HG03469 (cell line): ENCODE data around the gene ZDHHC7.

Experiments
- ATAC-seq: cut with Tn5 transposase; IDR thresholded peaks from one replicate; pipeline ENCODE4 v1.9.1; 2021; ENCODE audit warnings: mild to moderate bottlenecking, moderate library complexity, moderate number of reproducible peaks; ENCODE audit not compliant: unreplicated experiment

ZDHHC7 gene

DNA sequence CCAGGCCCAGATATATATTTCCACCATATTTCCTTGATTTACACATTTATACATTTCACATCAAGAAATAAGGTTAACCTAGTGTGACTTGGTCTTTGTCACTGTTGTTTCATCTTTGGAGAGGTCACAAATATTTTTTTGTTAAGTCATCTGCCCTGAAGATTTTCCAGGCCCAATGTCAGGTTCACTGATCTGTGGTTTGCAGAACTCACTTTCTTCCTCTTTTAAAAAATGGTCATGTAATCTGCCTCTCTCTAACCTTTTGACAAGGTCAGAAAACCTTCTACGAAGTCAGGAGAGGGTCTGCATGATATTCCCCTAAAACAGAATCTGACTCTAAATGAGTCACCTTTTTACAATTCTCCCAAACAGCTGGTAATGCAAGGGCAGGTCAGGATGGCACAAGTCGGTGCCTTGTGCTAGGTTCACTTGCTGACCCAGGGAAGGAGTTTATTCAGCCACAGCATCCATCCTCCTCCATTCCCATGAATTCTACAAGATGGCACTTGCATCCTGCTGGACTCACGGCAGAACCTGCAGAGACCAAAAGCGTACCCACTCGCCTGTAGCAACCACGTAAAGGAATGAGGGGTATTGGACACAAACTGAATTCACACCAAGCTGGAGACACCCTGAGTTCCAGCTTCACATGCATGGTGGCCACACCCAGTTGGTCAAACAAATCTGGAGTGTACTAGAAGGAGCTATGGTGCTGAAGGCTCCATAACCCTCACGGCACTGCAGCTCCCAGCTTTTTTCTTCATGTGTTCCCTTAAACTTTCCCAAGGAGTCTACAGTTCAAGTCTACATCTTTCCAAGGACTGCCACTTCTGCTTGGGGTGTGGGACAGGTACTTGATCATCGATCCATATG is 14.7 kb upstream of the ZDHHC7 start:
- no peak for ATAC-seq

DNA sequence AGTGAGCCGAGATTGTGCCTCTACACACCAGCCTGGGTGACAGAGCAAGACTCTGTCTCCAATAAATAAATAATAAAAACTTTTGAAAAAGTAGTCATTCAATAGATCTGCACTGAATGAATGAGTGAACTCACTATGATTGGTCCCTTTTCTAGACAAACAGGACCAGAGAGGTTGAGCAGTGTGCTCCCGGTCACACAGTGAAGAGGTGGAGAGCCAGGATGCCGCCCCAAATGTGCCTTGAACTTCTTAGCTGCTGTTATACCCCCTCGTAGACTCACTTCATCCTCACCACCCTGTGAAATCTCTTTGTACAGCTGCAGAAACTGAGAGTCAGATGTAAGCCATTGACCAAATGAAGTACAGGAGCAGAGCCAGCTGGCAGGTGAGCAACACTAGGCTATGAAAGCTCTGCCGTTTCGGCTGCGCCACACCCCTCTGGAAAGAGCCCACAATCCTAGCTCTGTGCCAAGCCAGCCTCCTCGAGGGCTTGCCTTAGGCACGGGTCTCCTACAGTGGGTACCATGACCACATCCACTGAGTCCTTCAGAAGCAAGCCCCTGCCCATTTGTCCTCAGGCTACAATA is 8.4 kb upstream of the ZDHHC7 start:
- ATAC-seq = no peak

DNA sequence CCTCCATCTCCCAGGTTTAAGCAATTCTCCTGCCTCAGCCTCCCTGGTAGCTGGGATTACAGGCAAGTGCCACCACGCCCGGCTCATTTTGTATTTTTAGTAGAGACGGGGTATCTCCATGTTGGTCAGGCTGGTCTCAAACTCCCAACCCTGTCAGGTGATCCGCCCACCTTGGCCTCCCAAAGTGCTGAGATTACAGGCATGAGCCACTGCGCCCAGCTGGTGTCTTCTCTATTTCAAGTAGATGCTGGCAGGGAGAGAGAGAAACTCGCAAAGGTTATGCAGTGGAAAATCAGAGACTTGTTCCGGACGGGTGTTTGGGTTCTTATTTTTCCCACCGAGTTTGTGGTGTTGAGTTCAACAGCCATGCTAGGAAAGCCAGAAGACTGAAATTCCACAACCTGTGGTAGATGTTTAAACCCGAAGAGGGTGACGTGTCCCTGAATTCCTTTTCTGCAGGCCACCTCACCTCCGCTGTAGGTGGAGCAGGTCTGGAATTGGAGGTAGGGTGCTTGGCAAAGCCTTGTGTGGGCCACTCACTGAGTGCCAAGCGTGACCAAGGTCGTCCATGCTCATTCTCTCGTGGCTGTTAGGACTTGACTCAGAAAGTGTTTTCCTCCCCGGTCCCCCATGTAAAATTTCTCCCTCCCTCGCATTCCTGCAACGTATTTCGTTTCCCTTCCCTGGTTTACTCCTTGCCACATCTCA is 7.3 kb upstream of the ZDHHC7 start:
- ATAC-seq = no peak

DNA sequence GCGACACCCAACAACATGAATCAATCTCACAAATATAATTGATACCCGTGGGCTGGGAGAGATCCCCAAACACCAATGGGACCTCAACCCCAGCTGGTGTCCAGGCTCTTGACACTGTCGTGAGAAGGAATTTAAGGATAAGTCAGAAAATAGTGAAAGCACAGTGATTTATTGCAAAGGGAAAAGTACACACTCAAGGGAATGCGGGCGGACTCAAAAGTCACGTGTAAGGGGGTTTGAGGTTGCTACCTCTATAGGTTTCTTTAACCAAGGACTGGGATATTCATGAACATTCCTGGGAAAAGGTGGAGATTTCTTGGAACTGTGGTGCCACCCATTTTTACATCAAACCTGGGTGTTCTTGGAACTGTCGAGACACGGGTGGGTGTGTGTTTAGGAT is 6.3 kb upstream of the ZDHHC7 start:
- ATAC-seq = no peak

DNA sequence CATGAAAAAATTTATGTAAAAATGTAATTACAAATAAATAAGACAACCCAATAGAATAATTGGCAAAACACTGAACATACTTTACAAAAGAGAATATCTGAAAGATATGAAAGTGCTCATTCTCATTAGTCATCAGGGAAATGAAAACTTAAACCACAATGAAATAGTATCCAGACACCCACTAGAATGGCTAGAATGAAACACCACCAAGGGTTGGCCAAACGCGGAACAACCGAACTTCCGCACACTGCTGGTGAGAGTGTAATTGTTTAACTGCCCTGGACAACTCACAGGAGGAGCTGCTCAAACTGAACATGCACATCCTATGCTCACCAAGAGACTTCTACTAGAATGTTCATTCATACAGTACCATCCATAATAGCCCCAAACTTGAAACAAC is 5.8 kb upstream of the ZDHHC7 start:
- no peak for ATAC-seq

DNA sequence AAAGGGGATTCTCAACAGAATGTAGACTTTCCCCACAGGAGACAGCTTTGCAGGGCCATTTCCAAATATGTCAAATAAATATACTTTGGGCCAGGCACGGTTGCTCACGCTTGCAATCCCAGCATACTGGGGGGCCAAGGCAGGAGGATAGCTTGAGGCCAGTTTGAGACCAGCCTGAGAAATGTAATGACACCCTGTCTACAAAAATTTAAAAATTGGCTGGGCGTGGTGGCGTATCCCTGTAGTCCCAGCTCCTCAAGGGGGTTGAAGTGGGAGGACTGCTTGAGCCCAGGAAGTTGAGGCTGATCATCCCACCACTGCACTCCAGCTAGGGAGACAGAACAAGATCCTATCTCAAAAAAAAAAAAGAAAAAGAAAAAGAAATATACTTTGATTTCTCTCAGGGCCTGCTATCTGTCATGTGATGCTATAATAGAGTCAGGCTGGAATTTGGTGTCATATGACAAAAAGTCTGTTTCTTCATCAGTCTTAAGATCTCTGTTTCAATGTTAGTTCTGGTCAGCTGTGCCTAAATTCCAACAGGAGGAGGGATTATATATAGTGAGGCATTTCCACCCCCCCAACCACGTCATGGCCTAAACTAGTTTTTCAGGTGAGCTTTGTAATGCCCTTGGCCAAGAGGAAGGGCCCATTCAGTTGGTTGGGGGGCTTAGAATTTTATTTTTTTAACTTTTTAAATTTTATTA is 4.3 kb upstream of the ZDHHC7 start:
- no peak for ATAC-seq

DNA sequence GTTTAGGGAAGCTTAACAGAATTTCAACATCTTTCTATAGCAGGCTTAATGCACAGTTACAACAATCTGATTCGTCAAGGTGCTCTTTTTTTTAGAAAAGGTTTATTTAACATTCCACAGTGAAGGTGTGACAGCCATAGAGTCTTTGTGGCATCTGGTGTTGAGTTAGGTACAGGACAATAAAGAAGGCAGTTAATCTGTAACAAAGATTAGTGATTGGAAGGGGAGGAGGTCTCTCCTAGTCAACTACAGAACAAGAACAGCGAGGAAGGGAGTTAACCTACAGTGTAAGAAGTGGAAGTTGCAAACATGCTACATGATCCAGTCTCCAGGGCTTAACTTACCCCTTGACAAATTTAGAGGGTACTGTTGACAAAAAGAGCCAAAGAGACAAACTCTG is 3.0 kb upstream of the ZDHHC7 start:
- no peak for ATAC-seq

DNA sequence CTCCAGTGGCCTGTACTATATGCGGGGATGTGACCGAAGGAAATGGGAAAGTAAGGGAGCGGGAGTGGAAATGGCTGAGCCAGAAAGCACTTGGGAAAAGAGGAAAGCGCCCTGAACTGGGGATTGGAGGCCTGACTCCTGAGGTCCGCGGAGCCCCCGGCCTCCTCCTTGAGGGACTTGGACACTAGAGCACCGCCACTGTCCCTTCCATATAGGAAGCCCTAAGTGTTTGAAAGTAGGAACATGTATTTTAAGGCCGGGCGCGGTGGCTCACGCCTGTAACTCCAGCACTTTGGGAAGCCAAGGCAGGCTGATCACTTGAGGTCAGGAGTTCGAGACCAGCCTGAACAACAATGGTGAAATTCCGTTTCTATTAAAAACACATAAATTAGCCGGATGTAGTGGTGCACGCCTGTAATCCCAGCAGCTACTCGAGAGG is 530 bp upstream of the ZDHHC7 start:
- ATAC-seq = no peak

DNA sequence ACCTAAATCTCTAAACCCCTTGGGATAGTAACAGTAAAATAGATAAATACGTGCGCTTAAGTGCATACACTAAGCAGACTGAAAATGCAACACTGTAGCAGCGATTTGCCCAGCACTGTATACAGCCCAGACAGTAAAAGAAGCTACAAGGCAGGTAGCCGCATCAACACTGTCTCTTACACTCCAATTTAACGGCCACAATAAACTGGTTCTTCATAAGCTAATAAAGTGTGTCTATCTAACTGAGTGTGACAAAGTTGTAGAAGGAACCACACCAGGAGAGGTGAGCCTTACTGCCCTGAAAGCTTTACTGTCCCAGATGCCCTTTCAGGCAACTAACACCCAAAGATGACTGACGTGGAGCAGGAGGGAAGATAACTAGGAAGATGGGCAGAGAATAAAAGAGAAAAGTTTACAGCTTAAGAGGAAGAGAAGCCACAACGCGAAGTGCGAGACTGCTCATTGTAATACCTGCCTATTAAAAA is 847 bp downstream of the ZDHHC7 start:
- no peak for ATAC-seq

DNA sequence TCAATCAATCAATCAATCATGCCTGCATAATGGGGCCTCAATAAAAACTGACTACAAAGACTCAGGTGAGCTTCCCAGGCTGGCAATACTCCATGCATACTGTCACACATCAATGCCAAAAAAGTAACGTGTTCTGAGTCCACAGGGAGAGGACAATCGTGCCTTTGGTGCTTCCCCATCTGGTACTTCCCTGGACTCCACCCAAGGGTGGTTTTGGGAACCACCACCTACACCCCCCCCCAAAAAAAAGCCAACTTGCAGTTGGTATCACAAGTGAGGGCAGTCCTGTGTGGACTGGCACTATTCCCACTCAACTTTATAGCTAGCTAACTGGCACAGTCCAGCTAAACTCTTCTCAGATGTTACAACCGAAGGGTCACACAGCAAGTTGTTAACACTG is 3.1 kb downstream of the ZDHHC7 start:
- ATAC-seq = no peak

DNA sequence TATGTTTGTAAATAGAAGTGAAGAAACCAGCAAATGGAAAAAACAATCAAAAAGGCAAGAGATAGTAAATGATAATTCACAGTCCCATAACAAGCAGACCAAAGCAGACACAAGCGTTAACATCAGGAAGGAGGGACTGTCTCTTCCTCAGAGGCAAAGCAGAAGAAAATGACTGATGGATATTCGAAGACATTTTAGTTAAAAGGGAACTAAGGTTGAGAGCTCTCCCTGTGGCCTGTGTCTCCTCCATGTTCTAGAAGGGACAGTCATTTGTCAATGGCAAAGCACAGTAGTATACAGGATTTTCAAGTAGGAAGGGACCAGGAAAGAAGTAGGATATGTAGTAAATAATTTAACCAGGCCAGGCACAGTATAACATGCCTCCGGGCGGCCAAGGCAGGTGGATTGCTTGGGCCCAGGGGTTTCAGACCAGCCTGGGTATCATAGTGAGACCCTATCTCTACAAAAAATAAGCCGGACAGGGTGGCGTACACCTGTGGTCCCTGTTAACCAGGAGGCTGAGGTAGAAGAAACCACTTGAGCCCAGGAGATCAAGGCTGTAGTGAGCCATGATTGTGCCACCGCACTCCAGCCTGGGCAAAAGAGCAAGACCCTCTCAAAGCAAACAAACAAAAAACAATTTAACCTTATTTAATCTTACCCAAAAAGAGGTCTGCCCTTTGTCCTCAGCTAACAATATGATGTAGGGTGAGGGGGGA is 3.7 kb downstream of the ZDHHC7 start:
- ATAC-seq = no peak

DNA sequence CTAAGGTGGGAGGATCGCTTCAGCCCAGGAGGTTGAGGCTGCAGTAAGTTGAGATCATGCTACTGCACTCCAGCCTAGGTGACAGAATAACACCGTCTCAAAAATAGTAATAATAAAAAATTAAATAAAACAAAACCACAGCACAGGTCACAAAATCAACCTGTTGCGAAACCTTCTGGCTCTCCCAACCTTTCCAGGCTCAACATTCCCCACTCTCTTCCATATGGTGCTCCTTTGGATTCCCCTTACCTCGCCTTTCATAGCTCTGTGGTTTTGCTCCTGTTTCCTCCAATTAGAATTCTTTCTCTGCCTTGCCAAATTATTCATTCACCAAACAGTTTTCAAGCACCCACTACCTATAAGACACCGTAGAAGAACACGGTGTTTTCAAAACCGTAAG is 4.7 kb downstream of the ZDHHC7 start:
- ATAC-seq = no peak

DNA sequence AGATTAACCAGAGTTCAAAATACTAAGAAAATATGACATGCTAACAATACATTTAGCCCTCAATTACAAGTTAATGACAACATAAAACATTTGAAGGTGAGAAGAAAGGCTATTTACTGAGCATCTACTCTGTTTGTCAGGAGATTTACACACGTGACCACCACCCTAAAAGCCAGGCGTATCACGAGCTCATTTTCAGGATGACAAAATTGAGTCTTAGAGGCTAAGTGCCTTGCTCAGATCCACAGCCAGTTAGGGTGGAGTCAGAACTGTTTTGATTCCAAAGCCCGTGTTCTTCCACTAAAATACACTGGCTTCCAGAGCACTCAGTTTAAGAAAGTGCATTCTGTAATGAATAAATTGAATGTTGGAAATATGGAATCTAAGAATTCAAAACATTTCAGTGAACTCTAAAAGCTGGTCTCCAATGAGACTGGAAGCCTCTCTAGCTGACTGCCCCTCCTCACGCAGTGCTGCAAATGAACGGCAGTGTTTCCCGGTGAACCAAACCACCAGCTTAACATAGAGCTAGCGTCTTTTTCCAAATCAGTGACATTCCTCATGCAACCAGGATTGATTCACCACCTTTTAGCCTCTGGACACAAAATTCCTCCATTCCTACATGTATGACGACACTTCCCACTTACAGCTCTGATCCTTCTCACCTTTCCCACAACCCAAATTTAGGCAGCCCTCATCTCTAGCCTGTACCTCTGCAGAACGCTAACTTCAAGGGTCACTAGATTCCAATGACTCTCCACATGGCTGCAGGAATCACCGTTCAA is 5.9 kb downstream of the ZDHHC7 start:
- ATAC-seq = no peak

DNA sequence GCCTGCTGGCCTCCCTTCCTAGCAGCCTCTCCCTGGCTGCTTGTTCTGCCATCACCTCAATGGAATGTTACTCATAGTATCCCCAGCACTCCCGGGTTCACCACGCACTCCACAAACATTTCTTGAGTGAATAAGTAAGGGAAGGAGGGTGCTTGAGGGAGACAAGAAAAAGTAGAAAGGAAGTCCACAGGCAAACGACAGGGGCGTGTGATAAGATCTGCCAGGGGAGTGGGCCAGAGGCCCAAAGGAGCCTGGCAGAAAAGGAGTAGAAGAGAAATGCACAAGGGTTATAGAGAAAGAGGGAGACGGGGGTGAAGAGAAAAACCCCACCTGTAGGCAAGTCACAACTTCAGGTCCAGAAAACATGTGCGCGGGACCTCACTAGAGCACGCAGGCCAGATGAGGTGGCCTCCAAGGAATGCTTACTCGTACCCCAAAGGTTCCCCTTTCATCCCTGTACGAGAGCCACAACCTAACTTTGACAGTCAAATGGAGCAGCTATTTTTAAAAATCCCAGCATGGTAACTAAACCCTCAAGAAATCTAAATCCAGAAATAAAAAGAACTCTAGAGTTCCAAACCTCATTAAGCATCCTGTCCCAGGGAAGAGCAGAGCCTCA is 6.6 kb downstream of the ZDHHC7 start:
- ATAC-seq = no peak

DNA sequence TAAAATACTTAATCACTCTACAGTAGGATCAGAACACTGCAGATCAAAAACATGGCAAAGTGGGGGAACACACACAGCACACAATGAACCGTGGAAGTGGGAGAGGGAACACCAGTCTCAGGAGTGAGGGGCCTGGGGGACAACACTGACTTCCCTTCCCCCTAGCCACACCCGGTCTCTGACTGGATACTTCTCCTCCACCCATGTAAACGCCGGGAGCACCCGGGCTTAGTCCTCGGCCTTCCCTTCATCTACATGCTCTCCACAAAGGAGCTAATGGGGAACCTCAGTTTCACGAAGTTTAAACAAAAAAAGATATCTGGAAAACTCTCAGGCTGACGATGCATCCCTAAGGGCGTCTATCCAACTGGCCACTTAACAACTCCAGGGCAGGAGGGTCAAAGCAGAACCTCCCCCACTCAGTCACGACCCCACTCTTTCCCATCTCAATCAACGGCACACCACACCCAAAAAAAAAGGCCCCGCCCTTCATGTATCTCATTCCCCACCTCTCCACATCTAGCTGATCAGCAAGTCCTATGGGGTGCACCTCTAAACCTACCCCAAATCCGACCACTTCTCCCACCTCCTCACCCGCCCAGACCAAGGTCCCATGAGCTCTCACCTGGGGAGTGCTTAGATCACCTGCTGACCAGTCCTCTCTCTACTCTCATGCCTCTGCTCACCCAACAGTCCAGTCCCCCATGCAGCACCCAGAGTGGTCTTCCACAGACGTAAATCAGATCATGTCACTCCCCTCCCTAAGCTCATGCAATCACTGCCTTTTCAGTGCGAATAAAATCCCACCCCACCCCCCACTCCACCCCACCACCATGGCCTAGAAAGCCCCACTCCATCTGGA is 7.4 kb downstream of the ZDHHC7 start:
- no peak for ATAC-seq

DNA sequence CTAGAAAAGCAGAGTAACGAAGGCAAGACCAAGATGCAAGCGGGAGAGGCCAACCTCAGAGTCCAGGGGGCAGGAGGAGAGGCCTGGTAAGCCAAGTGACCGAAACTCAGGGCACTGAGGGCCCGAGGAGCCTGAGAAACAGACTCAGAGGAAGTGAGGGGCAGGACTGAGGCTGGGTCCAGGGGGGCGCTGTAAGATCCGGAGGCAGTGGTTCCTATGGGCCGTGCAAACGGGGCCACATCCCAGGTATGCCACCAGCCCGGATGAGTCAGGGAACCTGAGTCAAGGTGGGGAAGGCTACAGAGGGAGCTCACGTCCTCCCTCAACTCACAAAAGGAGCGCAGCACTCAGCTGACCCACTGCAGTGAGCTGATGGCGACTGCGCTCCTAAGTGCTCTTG is 8.3 kb downstream of the ZDHHC7 start:
- ATAC-seq = no peak

DNA sequence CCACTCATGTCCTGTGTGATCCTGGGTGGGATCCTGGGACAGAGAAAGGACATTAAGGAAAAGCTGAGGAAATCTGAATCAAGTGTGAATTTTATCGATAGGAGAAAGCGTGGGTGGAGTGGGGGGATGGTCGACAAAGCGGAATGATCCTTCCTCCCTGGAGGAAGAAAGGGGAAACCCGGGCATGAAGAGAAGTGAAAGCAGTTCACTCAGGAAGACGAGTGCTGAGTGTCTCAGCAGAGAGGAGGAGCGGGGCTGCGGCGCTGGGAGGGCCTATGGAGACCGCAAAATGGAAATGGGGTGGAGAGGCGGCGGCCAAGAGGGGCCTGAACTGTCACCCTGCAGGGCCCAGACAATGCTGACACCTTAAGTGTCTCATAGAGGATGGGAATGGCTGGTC is 8.7 kb downstream of the ZDHHC7 start:
- ATAC-seq = no peak

DNA sequence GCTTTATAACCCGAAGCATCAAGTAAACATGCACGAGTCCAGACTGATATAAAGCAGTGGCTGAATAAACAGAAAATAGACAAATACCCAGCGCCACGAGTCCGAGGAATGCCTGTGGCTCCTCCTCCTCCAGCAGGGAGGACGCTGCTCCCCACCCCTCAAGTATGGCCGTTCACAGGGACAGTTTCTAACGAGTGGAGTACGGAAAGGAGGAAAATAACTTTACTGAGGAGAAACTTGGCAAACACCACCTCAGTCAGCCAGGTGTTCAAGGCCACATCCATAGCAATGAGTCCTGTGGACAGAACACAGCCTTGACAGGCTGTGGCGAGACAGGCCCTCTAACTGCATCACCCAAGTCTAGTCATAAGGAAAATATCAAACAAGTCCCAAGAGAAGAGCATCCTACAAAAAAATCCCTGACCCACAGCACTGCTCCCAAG is 9.2 kb downstream of the ZDHHC7 start:
- no peak for ATAC-seq
